HG03571 (cell line): ENCODE measurements around the gene GMDS.

Experiments
- ATAC-seq: cut with Tn5 transposase; IDR thresholded peaks from one replicate; pipeline ENCODE4 v1.9.1; 2021; ENCODE audit not compliant: unreplicated experiment

GMDS gene

DNA sequence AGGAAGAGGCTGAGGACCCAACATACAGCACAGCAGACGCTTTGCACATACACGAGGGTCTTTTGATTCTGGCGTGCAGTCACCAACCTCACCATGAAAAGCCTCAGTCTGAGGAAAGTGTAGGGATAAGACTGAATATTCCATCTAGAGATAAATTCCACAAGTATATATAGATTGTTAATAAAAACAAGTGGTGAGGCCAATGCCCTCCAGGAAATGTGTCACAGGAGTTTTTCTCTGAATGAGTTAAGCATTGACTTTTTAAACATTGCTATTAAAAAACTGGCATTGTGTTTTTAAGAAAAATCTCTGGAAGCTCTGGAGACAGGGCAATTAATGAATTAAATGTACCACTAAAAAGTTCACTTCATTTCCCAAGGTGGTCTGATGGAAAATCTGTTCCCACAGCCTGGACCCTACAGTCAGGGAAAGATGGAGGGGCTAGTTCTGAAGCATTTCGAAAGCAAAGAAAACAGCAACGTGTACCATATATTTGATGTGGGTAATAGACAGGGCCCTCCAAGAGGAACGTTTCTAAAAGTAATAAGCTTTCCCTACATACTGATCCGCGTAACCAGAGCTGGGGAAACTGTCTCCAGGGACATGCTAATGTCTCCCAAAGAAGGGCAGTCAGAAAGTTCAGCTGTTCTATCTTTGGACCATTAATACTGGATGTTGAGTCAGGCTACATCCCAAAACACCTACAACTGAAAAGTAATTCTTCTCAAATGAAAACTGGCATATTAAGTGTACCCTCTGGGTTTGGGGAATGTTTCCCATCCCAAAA is 334.6 kb downstream of the GMDS start:
- no peak for ATAC-seq

DNA sequence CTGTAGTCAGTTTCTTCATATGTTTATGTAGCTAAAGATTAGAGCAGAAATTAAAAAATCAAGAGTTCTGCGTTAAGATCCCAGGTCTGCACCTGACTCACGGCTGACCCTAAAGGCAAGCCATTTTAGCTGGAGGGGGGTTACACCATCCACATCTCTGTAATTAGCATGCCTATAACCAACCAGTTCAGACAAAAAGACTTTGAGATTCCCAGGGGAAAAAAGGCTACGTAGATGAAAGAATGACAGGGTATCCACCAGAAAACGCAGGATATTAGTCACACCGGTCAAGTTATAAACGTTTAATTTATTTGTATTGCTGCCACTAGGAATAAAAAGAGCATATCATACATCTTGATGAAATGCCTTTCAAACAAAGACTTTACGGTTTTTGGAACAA is 336.6 kb downstream of the GMDS start:
- no peak for ATAC-seq

- no peak for ATAC-seq
These were observed 338.8 kb downstream of the GMDS start for GRCh38 chr6:1906609-1907008.

- ATAC-seq: no peak
These were observed 339.4 kb downstream of the GMDS start for GRCh38 chr6:1906014-1906413.

DNA sequence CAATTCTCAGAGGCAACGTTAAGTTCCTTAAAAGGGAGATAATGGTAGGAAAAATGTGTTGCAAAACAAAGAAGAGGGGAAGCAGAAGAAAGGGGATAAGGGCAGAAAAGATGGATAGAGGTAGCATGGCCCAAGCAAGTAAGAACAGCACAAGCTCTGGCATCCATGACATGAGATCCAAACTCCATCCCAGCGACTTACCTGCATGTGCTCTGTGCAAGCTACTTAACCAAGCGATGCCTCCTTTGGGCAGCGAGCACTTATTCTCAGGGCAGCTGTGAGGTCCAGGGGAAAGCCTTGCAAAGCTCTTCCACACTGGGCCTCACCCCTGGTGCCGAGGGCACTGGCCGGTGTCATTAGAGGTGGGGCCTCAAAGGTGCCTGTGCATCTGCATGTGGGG is 340.5 kb downstream of the GMDS start:
- ATAC-seq: no peak

DNA sequence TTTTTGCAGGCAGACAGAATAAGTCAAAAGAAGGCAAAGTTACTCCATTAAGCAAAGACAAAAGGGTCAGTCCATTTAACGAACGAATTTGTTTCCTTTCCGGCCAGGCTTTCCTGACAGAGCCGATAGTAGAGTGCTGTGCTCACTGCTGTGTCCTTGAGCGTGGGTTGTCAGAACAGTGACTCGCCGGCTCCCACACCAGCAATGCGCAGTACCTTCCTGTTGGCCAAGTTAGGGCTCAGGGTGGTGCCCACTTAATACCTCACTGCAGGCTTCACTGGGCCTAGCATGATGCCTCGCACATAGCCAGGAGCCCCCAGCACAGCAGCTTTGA is 341.0 kb downstream of the GMDS start:
- no peak for ATAC-seq

GRCh38 chr6:1903780-1904465 is 341.5 kb downstream of the GMDS start:
- ATAC-seq: no peak

DNA sequence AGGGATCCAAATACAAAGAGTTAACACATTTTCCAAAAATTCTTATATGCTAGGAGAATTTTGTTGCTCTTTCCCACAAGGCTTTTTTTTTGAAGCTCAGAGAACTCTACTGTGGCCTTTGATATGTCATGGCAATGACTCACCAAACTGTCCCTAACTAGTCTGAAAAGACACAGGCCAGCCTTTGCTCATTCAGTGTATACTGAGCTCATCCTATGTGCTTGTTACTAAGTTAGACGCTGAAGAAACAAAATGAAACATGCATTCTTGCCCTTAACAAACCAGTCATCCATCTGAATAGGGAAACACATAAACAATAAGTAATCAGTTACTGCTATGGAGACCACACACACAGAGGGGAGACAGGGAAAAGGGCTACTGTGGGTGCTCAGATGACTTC is 343.8 kb downstream of the GMDS start:
- no peak for ATAC-seq

DNA sequence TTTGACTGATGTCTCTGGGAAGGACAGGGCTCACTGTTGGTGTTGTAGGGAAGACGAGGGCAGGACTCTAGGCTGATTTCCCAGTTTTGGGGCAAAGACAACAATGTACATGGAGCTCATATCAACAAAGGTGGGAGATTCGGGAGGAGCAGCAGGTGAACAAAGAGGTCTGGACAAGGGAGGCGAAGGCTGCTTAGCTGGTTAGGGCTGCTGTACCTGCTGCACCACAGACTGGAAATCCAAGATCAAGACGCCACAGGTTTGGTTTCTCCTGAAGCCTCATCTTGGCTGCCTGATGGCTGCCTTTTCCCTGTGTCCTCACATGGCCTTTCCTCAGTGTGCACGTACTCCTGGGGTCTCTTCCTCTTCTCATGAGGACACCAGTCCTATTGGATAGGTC is 348.5 kb downstream of the GMDS start:
- ATAC-seq: no peak

DNA sequence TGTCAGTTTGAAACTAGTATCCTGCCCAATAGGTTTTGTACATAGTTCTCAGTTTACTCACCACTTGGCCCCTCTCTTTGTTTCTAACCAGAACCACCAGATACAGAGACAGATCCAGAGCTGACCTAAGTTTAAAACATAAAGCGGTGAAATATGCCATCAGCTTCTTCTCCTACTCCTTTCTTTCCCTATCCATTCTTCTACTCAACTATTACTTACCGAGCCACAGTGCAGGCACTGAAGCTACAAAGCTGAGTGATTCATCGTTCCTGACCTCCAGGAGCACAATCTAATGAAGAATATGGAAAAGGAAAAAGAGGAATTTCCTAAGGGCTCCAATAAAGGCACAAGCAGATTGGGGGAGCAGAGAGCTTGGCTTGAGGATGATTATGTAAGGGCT is 349.7 kb downstream of the GMDS start:
- ATAC-seq: no peak

DNA sequence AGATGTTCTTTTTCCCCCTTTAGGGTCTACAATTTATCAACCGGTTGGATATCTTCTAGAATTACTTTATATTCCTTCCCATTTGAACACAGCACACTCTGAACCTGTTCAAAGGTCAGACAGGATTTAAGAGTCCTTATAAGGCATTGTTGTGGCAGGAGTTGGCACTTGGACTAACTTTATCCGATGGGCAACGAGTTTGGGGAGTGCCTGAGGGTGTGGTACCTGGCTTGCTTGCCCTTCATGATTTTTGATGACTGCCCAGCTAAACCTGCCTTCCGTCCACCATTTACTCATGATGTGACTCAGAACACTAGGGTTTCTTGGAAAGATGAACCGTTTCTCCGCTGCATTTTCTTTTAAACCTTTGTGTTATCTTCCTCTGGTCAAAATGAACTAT is 350.5 kb downstream of the GMDS start:
- ATAC-seq: no peak

DNA sequence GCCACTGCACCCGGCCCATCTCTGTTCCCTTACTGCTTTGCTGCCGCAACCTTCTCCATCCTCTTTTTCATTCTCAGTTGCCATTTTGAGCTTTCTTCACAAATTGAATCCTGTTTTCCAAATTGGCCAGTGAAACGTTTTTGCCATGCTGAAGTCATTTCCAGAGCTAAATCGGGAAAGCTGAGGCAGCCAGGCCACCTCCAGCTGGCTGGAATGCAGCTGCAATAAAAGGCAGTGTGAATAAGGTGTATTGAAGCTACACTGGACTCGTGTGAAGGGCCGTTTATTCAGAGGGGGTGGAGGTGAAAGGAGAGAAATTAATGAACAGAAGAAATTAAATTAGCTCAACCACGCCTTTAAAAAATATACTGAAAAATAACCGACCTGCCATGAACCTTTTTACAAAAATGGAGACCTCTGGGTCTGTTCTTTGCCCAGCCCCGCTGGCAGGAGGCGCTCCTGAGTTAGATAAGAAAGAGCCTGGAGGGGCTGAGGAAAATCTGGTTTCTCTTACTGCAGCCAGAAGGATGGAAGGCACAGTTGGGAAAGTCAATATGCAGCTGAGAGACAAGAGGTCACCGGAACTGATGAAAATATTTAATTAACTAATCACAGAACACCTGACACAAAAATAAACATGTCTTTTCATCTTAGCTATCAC is 351.8 kb downstream of the GMDS start:
- ATAC-seq: no peak

- no peak for ATAC-seq
These were observed 352.7 kb downstream of the GMDS start for GRCh38 chr6:1892716-1893115.

- no peak for ATAC-seq
These were observed 354.4 kb downstream of the GMDS start for GRCh38 chr6:1890987-1891386.

DNA sequence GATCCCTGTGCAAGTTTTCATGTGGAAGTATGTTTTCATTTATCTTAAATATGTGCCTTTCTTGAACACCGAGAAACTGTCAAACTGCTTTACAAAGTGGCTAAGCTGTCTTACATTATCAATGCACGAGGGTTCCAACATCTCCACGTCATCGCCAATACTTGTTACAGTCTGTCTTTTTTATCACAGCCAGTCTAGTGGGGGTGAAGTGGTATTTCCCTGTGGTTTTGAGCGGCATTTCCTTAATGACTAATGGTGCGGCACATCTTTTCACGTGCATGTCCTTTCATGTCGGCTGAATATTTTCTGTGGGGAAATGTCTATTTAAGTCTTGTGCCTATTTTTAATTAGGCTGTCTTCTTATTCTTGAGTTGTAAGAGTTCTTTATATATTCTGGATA is 355.3 kb downstream of the GMDS start:
- ATAC-seq: no peak

DNA sequence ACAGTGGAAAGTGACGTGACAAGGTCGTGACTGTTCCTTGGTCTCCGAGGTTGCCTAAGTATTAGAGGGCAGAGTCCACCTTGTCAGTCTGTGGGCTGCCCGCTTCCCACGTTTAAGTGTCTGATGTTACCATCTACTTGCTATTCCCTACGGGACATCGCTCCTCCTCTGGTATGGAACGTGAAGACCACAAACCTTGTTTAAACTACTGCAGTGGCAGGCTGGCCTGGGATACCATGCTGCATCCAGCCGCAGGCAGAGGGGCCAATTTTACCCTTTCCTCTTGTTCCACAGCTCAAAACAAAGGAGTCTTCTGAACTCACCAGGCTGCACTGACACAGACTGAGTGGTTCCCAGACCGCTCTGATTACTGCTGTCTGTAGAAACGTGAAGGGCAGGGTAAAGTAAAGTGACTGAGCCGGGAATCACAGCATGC is 359.8 kb downstream of the GMDS start:
- no peak for ATAC-seq

- no peak for ATAC-seq
These were observed 361.1 kb downstream of the GMDS start for GRCh38 chr6:1884313-1884712.

DNA sequence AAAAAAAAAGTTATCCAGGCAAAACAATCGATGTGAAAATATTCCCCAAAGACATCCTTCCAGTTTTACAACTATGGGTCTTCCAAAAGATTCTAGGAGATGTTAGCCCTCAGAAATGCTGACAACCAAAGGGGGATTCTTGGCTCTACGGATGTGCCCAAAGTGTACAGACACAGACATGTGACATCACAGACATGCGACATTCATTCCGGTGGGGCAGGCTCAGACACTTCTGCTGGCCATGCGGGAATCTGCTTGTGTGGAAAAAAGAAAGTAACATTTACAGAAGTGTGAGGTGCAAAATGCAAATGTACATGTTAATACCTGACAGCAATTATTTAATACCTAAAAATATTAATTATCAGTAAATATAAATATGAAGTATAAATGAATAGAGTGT is 367.1 kb downstream of the GMDS start:
- no peak for ATAC-seq

- ATAC-seq: no peak
These were observed 371.6 kb downstream of the GMDS start for GRCh38 chr6:1873781-1874180.

- no peak for ATAC-seq
These were observed 372.7 kb downstream of the GMDS start for GRCh38 chr6:1872649-1873131.

DNA sequence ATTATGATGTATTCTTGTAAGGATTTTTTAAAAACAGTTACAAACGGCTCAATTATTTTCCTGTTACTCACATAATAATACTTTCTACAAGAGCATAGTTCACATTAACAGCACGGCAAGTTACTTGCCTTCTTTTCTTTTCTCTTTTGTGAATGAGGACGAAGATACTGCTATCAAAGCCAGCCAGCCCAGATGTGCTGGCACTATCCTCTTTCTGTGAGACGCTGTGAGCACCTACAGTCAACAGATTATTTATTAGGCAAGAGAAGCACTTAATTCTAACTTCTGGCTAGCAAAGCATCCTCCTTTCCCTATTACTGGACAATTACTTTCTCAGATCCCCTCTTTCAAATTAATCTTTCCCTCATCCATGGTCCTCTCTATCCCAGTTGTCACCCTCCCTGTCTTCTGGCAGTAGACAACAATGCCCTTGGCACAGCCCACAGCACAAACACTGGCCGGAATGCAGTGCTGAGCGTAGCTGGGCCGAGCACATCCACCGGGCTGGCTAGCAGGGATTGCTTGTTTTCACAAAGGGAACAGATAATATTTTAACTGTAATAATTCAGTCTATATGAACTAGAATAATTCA is 373.6 kb downstream of the GMDS start:
- no peak for ATAC-seq

DNA sequence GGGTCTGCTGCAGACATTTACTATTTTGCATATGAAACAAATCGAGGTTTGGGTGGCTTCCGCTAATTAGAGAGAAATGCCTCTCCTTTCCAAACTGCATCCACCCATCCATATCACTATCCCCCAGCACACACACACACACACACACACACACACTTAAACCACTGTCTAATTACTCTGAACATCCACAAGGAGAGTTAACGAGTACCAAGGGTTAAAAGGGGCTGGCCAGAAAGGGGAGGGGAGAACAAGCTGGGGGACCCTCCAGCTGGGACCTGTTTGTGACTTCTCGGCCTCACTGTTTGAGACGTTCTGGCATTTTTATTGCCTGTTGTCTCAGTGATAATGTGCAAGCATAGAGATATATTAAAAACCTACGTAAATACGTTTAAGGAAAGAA is 374.5 kb downstream of the GMDS start:
- ATAC-seq: no peak
